SK-N-SH (cell line): ENCODE measurements around the gene SLC26A1. TPM values are rescaled to one million over a fixed set of nuclear protein-coding genes. Genes with fewer than 3 reads are reported as not detected.

Experiments
- CTCF ChIA-PET: fragments of 300-600, 350-600 bp; formaldehyde crosslinking; extraction: SDS; loops from one replicate; lab custom pipeline; 2021; lab: Yijun Ruan, JAX
- POLR2A ChIA-PET: fragments of 350-600 bp; sonication (Branson Sonifier 250); formaldehyde crosslinking; extraction: SDS; loops from one replicate; lab custom pipeline; 2020; ENCODE audit warnings: antibody characterized with exemption, inconsistent platforms; lab: Yijun Ruan, JAX
- DNase-seq: peaks from one replicate; pipeline ENCODE4 v3.0.0; 2012
- H2AFZ ChIP-seq: fragments of 200-600 bp; sonication (generic); 2 replicates; pipeline ENCODE4 v1.8.1; 2016; ENCODE audit warnings: antibody characterized with exemption, mild to moderate bottlenecking, low read depth
- H3F3A ChIP-seq: fragments of 200-600 bp; sonication (generic); replicated peaks from 2 replicates; pipeline ENCODE3; 2016; ENCODE audit warnings: antibody characterized with exemption, mild to moderate bottlenecking; ENCODE audit not compliant: insufficient read depth
- H3K27ac ChIP-seq, 2 experiments: fragments of 200-500 bp in 1 of 2; fragments of 200-600 bp in 1 of 2; sonication (Bioruptor generic) in 1 of 2; sonication (generic), shearing (Covaris generic) in 1 of 2; 2 replicates each; pipeline versions ENCODE4 v1.5.1 to v1.6.1; 2014 to 2016; ENCODE audit warnings: low read depth in 2 of 2, inconsistent platforms in 1 of 2, low read length in 1 of 2, mild to moderate bottlenecking in 1 of 2, mixed read lengths in 1 of 2
- H3K27me3 ChIP-seq: fragments of 200-600 bp; sonication (generic), shearing (Covaris generic); 2 replicates; pipeline ENCODE4 v1.6.1; 2016; ENCODE audit warnings: mixed run types; ENCODE audit not compliant: insufficient read depth
- H3K36me3 ChIP-seq, 2 experiments: fragments of 200-500 bp in 1 of 2; fragments of 200-600 bp in 1 of 2; sonication (Bioruptor generic) in 1 of 2; sonication (generic) in 1 of 2; replicated peaks in 1 of 2; 2 replicates each; pipeline versions ENCODE3 to v1.5.1; 2014 to 2016; ENCODE audit warnings: low read length in 1 of 2, mild to moderate bottlenecking in 1 of 2; ENCODE audit not compliant: insufficient read depth in 2 of 2, control insufficient read depth in 1 of 2
- H3K4me1 ChIP-seq, 2 experiments: fragments of 200-500 bp in 1 of 2; fragments of 200-600 bp in 1 of 2; sonication (Bioruptor generic) in 1 of 2; sonication (generic), shearing (Covaris generic) in 1 of 2; 2 replicates each; pipeline versions ENCODE4 v1.5.1 to v1.6.1; 2014 to 2016; ENCODE audit warnings: low read depth in 1 of 2, low read length in 1 of 2, mixed run types in 1 of 2; ENCODE audit not compliant: insufficient read depth in 2 of 2, control insufficient read depth in 1 of 2
- H3K4me2 ChIP-seq: fragments of 200-600 bp; sonication (generic), shearing (Covaris generic); 2 replicates; pipeline ENCODE4 v1.6.1; 2017; ENCODE audit warnings: mixed run types
- H3K4me3 ChIP-seq, 2 experiments: fragments of 200-500 bp in 1 of 2; fragments of 200-600 bp in 1 of 2; sonication (Bioruptor generic) in 1 of 2; sonication (generic), shearing (Covaris generic) in 1 of 2; 2 replicates each; pipeline versions ENCODE4 v1.5.1 to v1.8.1; 2014 to 2016; ENCODE audit warnings: low read depth in 2 of 2, inconsistent platforms in 1 of 2, low read length in 1 of 2, mild to moderate bottlenecking in 1 of 2, mixed read lengths in 1 of 2, moderate library complexity in 1 of 2
- H3K79me2 ChIP-seq: fragments of 200-600 bp; sonication (generic); 2 replicates; pipeline ENCODE4 v1.8.1; 2017; ENCODE audit warnings: mild to moderate bottlenecking; ENCODE audit not compliant: insufficient read depth
- H3K9ac ChIP-seq: fragments of 200-600 bp; sonication (generic); 2 replicates; pipeline ENCODE4 v1.6.1; 2017; ENCODE audit warnings: mixed run types
- H3K9me2 ChIP-seq: fragments of 200-600 bp; sonication (generic); 2 replicates; pipeline ENCODE4 v1.6.1; 2017; ENCODE audit warnings: mixed run types
- H3K9me3 ChIP-seq: fragments of 200-600 bp; sonication (generic); 2 replicates; pipeline ENCODE4 v1.6.1; 2017; ENCODE audit warnings: mixed run types, mild to moderate bottlenecking, moderate library complexity
- H4K20me1 ChIP-seq: fragments of 200-600 bp; sonication (generic); 2 replicates; pipeline ENCODE4 v1.6.1; 2017; ENCODE audit warnings: mild to moderate bottlenecking, mixed run types; ENCODE audit not compliant: insufficient read depth
- ELF1 ChIP-seq: IDR thresholded peaks from 2 replicates; pipeline ENCODE4 v1.4.0; 2012
- EZH2phosphoT487 ChIP-seq: fragments of 200-600 bp; sonication (generic); IDR thresholded peaks from 2 replicates; pipeline ENCODE4 v1.6.1; 2017; ENCODE audit warnings: low read depth, mixed run types, mild to moderate bottlenecking, antibody characterized with exemption, moderate library complexity, borderline replicate concordance
- FOSL2 ChIP-seq: IDR thresholded peaks from 2 replicates; pipeline ENCODE4 v1.4.0; 2012; ENCODE audit warnings: low read depth, mild to moderate bottlenecking, moderate library complexity, borderline replicate concordance
- FOXJ3 ChIP-seq: sonication (generic); formaldehyde crosslinking; IDR thresholded peaks from 2 replicates; pipeline ENCODE4 v1.5.1; 2020; ENCODE audit warnings: mild to moderate bottlenecking, missing genetic modification reagents
- JUND ChIP-seq: IDR thresholded peaks from 2 replicates; pipeline ENCODE4 v1.4.0; 2012
- MEF2A ChIP-seq: IDR thresholded peaks from 2 replicates; pipeline ENCODE4 v1.4.0; 2012; ENCODE audit warnings: low read depth, borderline replicate concordance
- MXI1 ChIP-seq: IDR thresholded peaks from 2 replicates; pipeline ENCODE4 v1.6.1; 2012; ENCODE audit warnings: mild to moderate bottlenecking, low read depth, low read length, improper control_type of control experiment
- POLR2AphosphoS5 ChIP-seq: IDR thresholded peaks from 2 replicates; pipeline ENCODE4 v1.6.1; 2012; ENCODE audit warnings: low read depth, low read length
- RCOR1 ChIP-seq: fragments of 150-350 bp; IDR thresholded peaks from 2 replicates; pipeline ENCODE4 v1.6.1; 2017; ENCODE audit warnings: antibody characterized with exemption, low read length
- REST ChIP-seq: IDR thresholded peaks from 2 replicates; pipeline ENCODE4 v1.6.1; 2012; ENCODE audit warnings: mild to moderate bottlenecking, low read depth, low read length, moderate library complexity
- RXRA ChIP-seq: IDR thresholded peaks from 2 replicates; pipeline ENCODE4 v1.4.0; 2012; ENCODE audit warnings: low read depth, mild to moderate bottlenecking, borderline replicate concordance
- TAF1 ChIP-seq: IDR thresholded peaks from 2 replicates; pipeline ENCODE4 v1.6.1; 2012; ENCODE audit warnings: low read depth, mild to moderate bottlenecking, low read length, moderate library complexity, borderline replicate concordance
- USF2 ChIP-seq: fragments of 150-350 bp; IDR thresholded peaks from 2 replicates; pipeline ENCODE4 v1.6.1; 2017; ENCODE audit warnings: antibody characterized with exemption, low read length, low read depth, borderline replicate concordance
- WGBS: methylation state at CpG from one replicate; pipeline ENCODE4 v1.1.6; 2017; ENCODE audit warnings: low lambda C conversion rate; 5-methylcytosine and 5-hydroxymethylcytosine counted together
- polyA plus RNA-seq, 3 experiments: library from polyadenylated mRNA; depleted of rRNA; stranded (reverse); fragments of >200 nt; gene quantifications; 2 replicates each; pipeline ENCODE4 v1.2.3, GENCODE V29; 2012
- TF ChIP-seq, protein P1 (sequence below): IDR thresholded peaks from 2 replicates; pipeline ENCODE4 v1.4.0; 2012; ENCODE audit warnings: low read depth, borderline replicate concordance

Gene SLC26A1
- polyA plus RNA-seq, 1 of the 3 experiments (the other 2 are of a cell fraction), result 0.05 TPM

GRCh38 chr4:989722-990471, 3.3 kb downstream of the SLC26A1 start:
- ChIA-PET POLR2A (no interaction called here), CTCF (no interaction called here)
- Histone ChIP-seq H3F3A (no peaks in the 10 kb centered on the region), H3K27ac (no peak overlapping the region), H3K4me1 (peaks cover 10 to 17% of the 10 kb centered on the region in 2 experiments; a peak in 1 of 4 replicates), H3K4me2 (no peak overlapping the region), H3K36me3 (peaks cover 0 to 19% of the 10 kb centered on the region in 2 experiments), H3K79me2 (peaks cover 7% of the 10 kb centered on the region; the same call in 1 of the 2 replicates), H3K9me2 (no peaks in the 10 kb centered on the region), H3K9me3 (no peaks in the 10 kb centered on the region), H3K9ac (no peak overlapping the region), H2AFZ (no peak overlapping the region), H3K4me3 (no peak overlapping the region), H3K27me3 (no peaks in the 10 kb centered on the region), H4K20me1 (no peaks in the 10 kb centered on the region)
- 95% methylated on average over 22 of the region's 58 CpGs for WGBS
- DNase-seq, result no peak
- TF ChIP-seq JUND, result no peak
- no peak for TF ChIP-seq MXI1
- TF ChIP-seq RCOR1, result no peak
- no peak for TF ChIP-seq FOXJ3 (CRISPR knock-in tag)
- no peak for TF ChIP-seq TAF1
- TF ChIP-seq FOSL2, result no peak
- TF ChIP-seq EZH2phosphoT487, result no peak
- no peak for TF ChIP-seq ELF1
- no peak for TF ChIP-seq MEF2A
- no peak for TF ChIP-seq RXRA
- TF ChIP-seq USF2, result no peak

DNA sequence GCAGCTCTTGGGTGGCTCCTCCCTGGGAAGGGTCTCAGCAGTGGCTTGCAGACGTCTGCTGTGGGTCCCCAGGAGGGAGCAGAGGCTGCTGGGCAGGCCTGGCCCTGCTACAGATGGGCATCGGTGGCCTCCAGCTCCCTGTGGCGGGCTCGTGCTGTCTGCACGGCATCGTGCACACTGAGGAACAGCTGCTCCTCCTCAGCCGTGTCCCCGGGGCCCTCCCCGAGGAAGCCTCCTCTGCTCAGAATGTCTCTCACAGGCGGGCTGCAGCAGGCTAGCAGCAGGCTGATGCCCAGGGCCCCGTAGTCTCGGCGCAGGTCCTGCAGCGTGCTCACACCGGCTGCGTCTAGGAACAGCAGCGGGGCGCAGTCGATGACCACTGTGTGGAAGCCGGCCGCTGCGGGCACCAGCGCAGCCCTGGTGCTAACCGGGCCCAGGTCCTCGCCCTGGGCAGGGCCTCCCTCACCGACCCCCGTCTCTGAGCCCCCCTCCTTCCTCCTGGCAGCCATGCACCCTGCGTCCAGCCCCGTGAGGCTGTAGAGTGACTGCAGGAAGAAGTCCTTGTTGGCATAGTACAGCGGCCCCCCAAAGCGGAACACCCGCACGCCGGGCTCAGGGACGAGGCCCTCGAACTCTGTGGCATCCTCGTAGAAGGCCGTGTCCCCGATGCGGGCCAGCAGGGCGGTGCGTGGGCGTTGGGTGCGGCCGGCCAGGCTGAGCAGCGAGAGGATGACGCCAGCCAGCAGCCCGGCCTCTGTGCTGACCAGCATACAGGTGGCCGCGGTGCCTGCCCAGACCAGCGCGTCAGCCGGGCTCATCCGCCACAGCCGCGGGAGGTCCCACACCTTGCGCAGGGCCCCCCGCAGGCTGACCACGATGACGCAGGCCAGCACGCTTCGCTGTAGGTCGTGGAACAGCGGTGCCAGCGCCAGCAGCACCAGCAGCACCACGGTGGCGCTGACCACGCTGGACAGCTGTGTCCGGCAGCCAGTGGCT, 4.2 kb downstream of the SLC26A1 start:
- TF ChIP-seq POLR2AphosphoS5, result no peak
- no peak for TF ChIP-seq REST
- TF ChIP-seq, protein P1, sequence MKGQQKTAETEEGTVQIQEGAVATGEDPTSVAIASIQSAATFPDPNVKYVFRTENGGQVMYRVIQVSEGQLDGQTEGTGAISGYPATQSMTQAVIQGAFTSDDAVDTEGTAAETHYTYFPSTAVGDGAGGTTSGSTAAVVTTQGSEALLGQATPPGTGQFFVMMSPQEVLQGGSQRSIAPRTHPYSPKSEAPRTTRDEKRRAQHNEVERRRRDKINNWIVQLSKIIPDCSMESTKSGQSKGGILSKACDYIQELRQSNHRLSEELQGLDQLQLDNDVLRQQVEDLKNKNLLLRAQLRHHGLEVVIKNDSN, result no peak
- ChIA-PET CTCF (interaction anchor here (1.7 to 2.1 kb wide), 2 partner anchors 127 to 247 kb away, joined by 4 to 27 read pairs; no protein-coding TSS in a partner anchor), POLR2A (no interaction called here)
- Histone ChIP-seq H2AFZ (no peak overlapping the region), H3K4me2 (no peak overlapping the region), H3K27ac (no peak overlapping the region), H3K9ac (no peak overlapping the region), H3F3A (no peaks in the 10 kb centered on the region), H3K9me2 (no peaks in the 10 kb centered on the region), H3K36me3 (peaks cover 0 to 19% of the 10 kb centered on the region in 2 experiments), H4K20me1 (no peaks in the 10 kb centered on the region), H3K4me3 (no peak overlapping the region), H3K79me2 (peaks cover 7% of the 10 kb centered on the region; the same call in 1 of the 2 replicates), H3K27me3 (no peaks in the 10 kb centered on the region), H3K4me1 (peaks cover 10 to 17% of the 10 kb centered on the region in 2 experiments; a peak in 1 of 4 replicates), H3K9me3 (no peaks in the 10 kb centered on the region)
- 93% methylated on average over 18 of the region's 69 CpGs for WGBS
- DNase-seq, result no peak
